A673 (cell line): ENCODE measurements around the gene TRAPPC12.

Experiments
- EZH2 ChIP-seq: fragments of 200-600 bp; sonication (generic); IDR thresholded peaks from 2 replicates; pipeline ENCODE4 v1.6.1; 2017; ENCODE audit warnings: borderline replicate concordance, low read depth, mild to moderate bottlenecking, mixed read lengths, antibody characterized with exemption, low read length; ENCODE audit not compliant: poor library complexity, severe bottlenecking
- TF ChIP-seq, protein P1 (sequence below): fragments of 300-800, 200-600 bp; sonication (generic); conservative IDR thresholded peaks from 2 replicates; pipeline ENCODE4 v1.5.1; 2017; ENCODE audit warnings: low read depth, mild to moderate bottlenecking, antibody characterized with exemption, low read length, moderate library complexity, mixed read lengths

DNA sequence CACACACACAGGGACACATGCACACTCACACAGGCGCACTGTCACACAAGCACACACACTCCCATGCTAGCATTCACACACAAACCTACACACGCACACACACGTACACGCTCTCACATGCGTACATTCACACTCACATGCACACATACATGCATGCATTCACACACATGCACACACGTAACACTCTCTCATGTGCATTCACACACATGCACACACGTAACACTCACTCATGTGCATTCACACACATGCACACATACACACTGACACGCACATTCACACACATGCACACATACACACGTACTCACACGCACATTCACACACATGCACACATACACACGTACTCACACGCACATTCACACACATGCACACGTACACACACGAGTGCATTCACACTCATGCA, 123.6 kb downstream of the TRAPPC12 start:
- TF ChIP-seq EZH2, result no peak
- TF ChIP-seq, protein P1, sequence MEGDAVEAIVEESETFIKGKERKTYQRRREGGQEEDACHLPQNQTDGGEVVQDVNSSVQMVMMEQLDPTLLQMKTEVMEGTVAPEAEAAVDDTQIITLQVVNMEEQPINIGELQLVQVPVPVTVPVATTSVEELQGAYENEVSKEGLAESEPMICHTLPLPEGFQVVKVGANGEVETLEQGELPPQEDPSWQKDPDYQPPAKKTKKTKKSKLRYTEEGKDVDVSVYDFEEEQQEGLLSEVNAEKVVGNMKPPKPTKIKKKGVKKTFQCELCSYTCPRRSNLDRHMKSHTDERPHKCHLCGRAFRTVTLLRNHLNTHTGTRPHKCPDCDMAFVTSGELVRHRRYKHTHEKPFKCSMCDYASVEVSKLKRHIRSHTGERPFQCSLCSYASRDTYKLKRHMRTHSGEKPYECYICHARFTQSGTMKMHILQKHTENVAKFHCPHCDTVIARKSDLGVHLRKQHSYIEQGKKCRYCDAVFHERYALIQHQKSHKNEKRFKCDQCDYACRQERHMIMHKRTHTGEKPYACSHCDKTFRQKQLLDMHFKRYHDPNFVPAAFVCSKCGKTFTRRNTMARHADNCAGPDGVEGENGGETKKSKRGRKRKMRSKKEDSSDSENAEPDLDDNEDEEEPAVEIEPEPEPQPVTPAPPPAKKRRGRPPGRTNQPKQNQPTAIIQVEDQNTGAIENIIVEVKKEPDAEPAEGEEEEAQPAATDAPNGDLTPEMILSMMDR, result no peak
